Measurements from ENCODE around the gene LTBP1. TPM values are rescaled to one million over a fixed set of nuclear protein-coding genes. Genes with fewer than 3 reads are reported as not detected.

LTBP1 gene
- total and polyA plus RNA-seq, 2 of the 13 experiments (the other 11 are each of a cell fraction or from before 2014, with no cell fraction given), result 0.12 to 0.22 TPM

GRCh38 chr2:32933756-32934095 lies 13.0 kb upstream of the LTBP1 start:
- Histone ChIP-seq H3K4me3 (replicated peaks in 1 of 3; ENCODE audit: insufficient read depth in 1 of 3, low read depth in 2 of 3, low read length in 3 of 3) (no peak overlapping the region), H3K4me1 (ENCODE audit: insufficient read depth, low read length) (no peaks in the 10 kb centered on the region), H3K9ac (ENCODE audit: insufficient read depth, low read depth, low read length) (no peak overlapping the region), H3K79me2 (ENCODE audit: insufficient read depth, low read length) (no peaks in the 10 kb centered on the region), H3K4me2 (ENCODE audit: low read depth, low read length) (no peak overlapping the region), H3K36me3 (replicated peaks in 1 of 2; ENCODE audit: control insufficient read depth in 1 of 2, insufficient read depth in 2 of 2, low read length in 2 of 2) (no peaks in the 10 kb centered on the region), H2AFZ (ENCODE audit: low read length) (no peak overlapping the region), H3K9me3 (ENCODE audit: low read length) (no peaks in the 10 kb centered on the region), H3K27ac (ENCODE audit: extremely low read length, insufficient read depth, low read length) (no peak overlapping the region), H4K20me1 (ENCODE audit: insufficient read depth, low read length) (no peaks in the 10 kb centered on the region), H3K27me3 (ENCODE audit: control insufficient read depth in 1 of 2, insufficient read depth in 2 of 2, low read length in 2 of 2) (peaks cover 0 to 5% of the 10 kb centered on the region in 2 experiments; a peak in 2 of 5 replicates)
- ATAC-seq, result no peak
- DNase-seq (ENCODE audit: low spot score), result no peak
- 12% methylated on average over 5 of the region's 5 CpGs for WGBS (ENCODE audit: low lambda C conversion rate)
- no peak for FAIRE-seq
- intact Hi-C loops (cut with micrococcal nuclease; ENCODE audit: unreplicated experiment) (no loop called here), in situ Hi-C loops (cut with HindIII; ENCODE audit: extremely low pct_ligation_motif_present, low pct_unique_long_range_greater_than_20kb) (no loop called here)
- no TSS peak for BruUV-seq (replicated peaks)
- no peak for TF ChIP-seq ZNF441 (CRISPR knock-in tag; IDR thresholded peaks at IDR 0.05; ENCODE audit: borderline replicate concordance)
- TF ChIP-seq CREB1 (IDR thresholded peaks at IDR 0.05), result peak; percentile 66
- no peak for TF ChIP-seq CREB1 (CRISPR knock-in tag; IDR thresholded peaks at IDR 0.05)
- TF ChIP-seq ZNF251 (CRISPR knock-in tag; IDR thresholded peaks at IDR 0.05), result no peak
- TF ChIP-seq POLR2G (IDR thresholded peaks at IDR 0.05; ENCODE audit: low read depth, low read length), result no peak
- POLR2A ChIA-PET, result no interaction called here
- CTCF ChIA-PET (ENCODE audit: low intra/inter-chr PET ratio, low total read pairs), result no interaction called here

- Histone ChIP-seq H3K9me3 (ENCODE audit: low read length) (no peaks in the 10 kb centered on the region), H3K79me2 (ENCODE audit: insufficient read depth, low read length) (no peaks in the 10 kb centered on the region), H3K4me3 (replicated peaks in 1 of 3; ENCODE audit: insufficient read depth in 1 of 3, low read depth in 2 of 3, low read length in 3 of 3) (no peak overlapping the region), H3K27me3 (ENCODE audit: control insufficient read depth in 1 of 2, insufficient read depth in 2 of 2, low read length in 2 of 2) (peaks cover 0 to 5% of the 10 kb centered on the region in 2 experiments; a peak in 2 of 5 replicates), H3K36me3 (replicated peaks in 1 of 2; ENCODE audit: control insufficient read depth in 1 of 2, insufficient read depth in 2 of 2, low read length in 2 of 2) (no peaks in the 10 kb centered on the region), H3K4me2 (ENCODE audit: low read depth, low read length) (no peak overlapping the region), H2AFZ (ENCODE audit: low read length) (no peak overlapping the region), H3K4me1 (ENCODE audit: insufficient read depth, low read length) (no peaks in the 10 kb centered on the region), H3K27ac (ENCODE audit: extremely low read length, insufficient read depth, low read length) (no peak overlapping the region), H3K9ac (ENCODE audit: insufficient read depth, low read depth, low read length) (no peak overlapping the region), H4K20me1 (ENCODE audit: insufficient read depth, low read length) (no peaks in the 10 kb centered on the region)
- intact Hi-C loops (cut with micrococcal nuclease; ENCODE audit: unreplicated experiment) (no loop called here), in situ Hi-C loops (cut with HindIII; ENCODE audit: extremely low pct_ligation_motif_present, low pct_unique_long_range_greater_than_20kb) (no loop called here)
- TF ChIP-seq MAFF (IDR thresholded peaks at IDR 0.05; ENCODE audit: low read depth, low read length) (peak; percentile 82), MAFK (conservative IDR thresholded peaks at IDR 0.05 in 1 of 2, IDR thresholded peaks at IDR 0.05 in 1 of 2; ENCODE audit: low read length in 2 of 2) (peak; percentile 73 to 88), ZNF746 (CRISPR knock-in tag; IDR thresholded peaks at IDR 0.05) (no peak)
- no TSS peak for BruUV-seq (replicated peaks)
- ATAC-seq, result no peak
- CTCF ChIA-PET (ENCODE audit: low intra/inter-chr PET ratio, low total read pairs), result no interaction called here
- no peak for DNase-seq (ENCODE audit: low spot score)
- POLR2A ChIA-PET, result no interaction called here
- WGBS (ENCODE audit: low lambda C conversion rate), result 7% methylated on average over 13 of the region's 13 CpGs
- FAIRE-seq, result no peak
Measured at GRCh38 chr2:32937602-32938448, 8.9 kb upstream of the LTBP1 start.

All from HepG2 (cell line).